Activated CD4-positive, alpha-beta T cell treated with anti-CD3 and anti-CD28 coated beads for 36 hours (primary cell): Measurements from ENCODE around the gene RPLP2. TPM values are rescaled to one million over a fixed set of nuclear protein-coding genes. Genes with fewer than 3 reads are reported as not detected.
A peak's percentile ranks its signal among the peaks of the same experiment; 100 is the strongest.

Source experiments
- ATAC-seq: fragments of 200-7000 bp; cut with Tn5 transposase; one replicate; pipeline ENCODE4 v1.10.0; 2021; ENCODE audit warnings: mild to moderate bottlenecking, moderate library complexity
- CTCF ChIA-PET: fragments of 350-600 bp; sonication (Branson Sonifier 250); formaldehyde crosslinking; loops from one replicate; lab custom pipeline; 2021; ENCODE audit warnings: antibody characterized with exemption; lab: Charles Lee
- POLR2A ChIA-PET: fragments of 350-600 bp; sonication (Branson Sonifier 250); formaldehyde crosslinking; loops from one replicate; lab custom pipeline; 2021; ENCODE audit warnings: antibody characterized with exemption, inconsistent platforms; lab: Charles Lee
- DNase-seq: peaks from one replicate; pipeline ENCODE4 v3.0.0-alpha.2; 2020
- H3K27ac Mint-ChIP-seq: one replicate; pipeline ENCODE4 v1.8.0; 2021; ENCODE audit warnings: mixed read lengths
- H3K27me3 Mint-ChIP-seq: one replicate; pipeline ENCODE4 v1.8.0; 2021; ENCODE audit warnings: mixed read lengths
- H3K36me3 Mint-ChIP-seq: one replicate; pipeline ENCODE4 v1.8.0; 2021; ENCODE audit warnings: low read depth, mixed read lengths
- H3K4me1 Mint-ChIP-seq: one replicate; pipeline ENCODE4 v1.8.0; 2021; ENCODE audit warnings: mixed read lengths
- H3K4me3 Mint-ChIP-seq: one replicate; pipeline ENCODE4 v1.8.0; 2021; ENCODE audit warnings: mild to moderate bottlenecking, moderate library complexity, mixed read lengths
- H3K9me3 Mint-ChIP-seq: one replicate; pipeline ENCODE4 v1.8.0; 2021; ENCODE audit warnings: low read depth, mixed read lengths
- intact Hi-C, 2 experiments: fragments of 100-400 bp; cut with DNase I in 1 of 2; cut with micrococcal nuclease in 1 of 2; formaldehyde crosslinking; loops; one replicate each; pipeline versions ENCODE4 v1.14.2 to v1.15.1; 2022 to 2024; cut with DNase I, micrococcal nuclease
- total RNA-seq, 2 experiments: library from RNA; stranded (reverse); gene quantifications; one replicate each; pipeline ENCODE4 v1.2.3, GENCODE V29; 2021

RPLP2 gene
- total RNA-seq, 2 experiments from 2014 or later = 2,132 to 3,230 TPM

- peaks cover 7% of the 10 kb centered on the region for H3K36me3 Mint-ChIP-seq
Measured at GRCh38 chr11:842370-843002, 32.7 kb downstream of the RPLP2 start, which contains the start of the genes POLR2L and TSPAN4. POLR2L (minus strand) TSS chr11:842529; CDS start chr11:842508, 21 bp downstream. TSPAN4 (plus strand) TSS chr11:842852; CDS start chr11:850305, 7,453 bp downstream.

GRCh38 chr11:843086-843734 lies 33.4 kb downstream of the RPLP2 start:
- peaks cover 4% of the 10 kb centered on the region for H3K27me3 Mint-ChIP-seq
- ATAC-seq (no peak), DNase-seq (peak; percentile 37)
- no peaks in the 10 kb centered on the region for H3K9me3 Mint-ChIP-seq
- intact Hi-C loops = loop anchor here (2.0 to 10.0 kb wide), 4 partner anchors 34 to 922 kb away; partner anchors contain the start of genes BRSK2 (in 1 of the 2), CTSD (in 1 of the 2) and RPLP2 (in 1 of the 2)
- peak overlapping the region; percentile 65 for H3K4me3 Mint-ChIP-seq
- peaks cover 7% of the 10 kb centered on the region for H3K36me3 Mint-ChIP-seq
- CTCF ChIA-PET = interaction anchor here (0.6 to 1.2 kb wide), 2 partner anchors 18 to 90 kb away, joined by 3 read pairs; no protein-coding TSS in a partner anchor
- no peak overlapping the region for H3K27ac Mint-ChIP-seq
- H3K4me1 Mint-ChIP-seq = peaks cover 22% of the 10 kb centered on the region
- POLR2A ChIA-PET = interaction anchor here (0.6 to 0.9 kb wide), 3 partner anchors 23 to 1857 kb away, joined by 4 to 8 read pairs (median 5); partner anchors contain the start of gene KCNQ1OT1

More at GRCh38 chr11:842370-843002, 32.7 kb downstream of the RPLP2 start, which contains the start of the genes POLR2L and TSPAN4:
- intact Hi-C loops = loop anchor here (1.0 to 10.0 kb wide), 13 partner anchors 9 to 922 kb away; partner anchors contain the start of genes RPLP2 (in 2 of the 2), AP2A2 (in 1 of the 2), BRSK2 (in 1 of the 2) and CHID1 (in 1 of the 2)
- ChIA-PET POLR2A (interaction anchor here (0.9 to 1.0 kb wide), 2 partner anchors 9 to 22 kb away, joined by 3 to 4 read pairs; no protein-coding TSS in a partner anchor), CTCF (interaction anchor here (1.2 kb wide), 1 partner anchor 17 kb away, joined by 3 read pairs; no protein-coding TSS in a partner anchor)
- Mint-ChIP-seq H3K9me3 (no peaks in the 10 kb centered on the region), H3K4me3 (peak within 1 kb of the TSS; percentile 84), H3K27ac (peak within 1 kb of the TSS; percentile 87), H3K4me1 (peaks cover 22% of the 10 kb centered on the region), H3K27me3 (peaks cover 4% of the 10 kb centered on the region)
- ATAC-seq (peak; percentile 80), DNase-seq (peak; percentile 94)

GRCh38 chr11:843818-844692 lies 34.3 kb downstream of the RPLP2 start:
- peaks cover 4% of the 10 kb centered on the region for H3K27me3 Mint-ChIP-seq
- ChIA-PET CTCF (interaction anchor here (1.2 kb wide), 1 partner anchor 19 kb away, joined by 3 read pairs; no protein-coding TSS in a partner anchor), POLR2A (no interaction called here)
- H3K36me3 Mint-ChIP-seq = peaks cover 7% of the 10 kb centered on the region
- peak overlapping the region; percentile 65 for H3K4me3 Mint-ChIP-seq
- no peak overlapping the region for H3K27ac Mint-ChIP-seq
- H3K9me3 Mint-ChIP-seq = no peaks in the 10 kb centered on the region
- DNase-seq (peak; percentile 36), ATAC-seq (no peak)
- intact Hi-C loops = loop anchor here (2.0 to 10.0 kb wide), 4 partner anchors 35 to 921 kb away; partner anchors contain the start of genes BRSK2 (in 1 of the 2), CTSD (in 1 of the 2) and RPLP2 (in 1 of the 2)
- H3K4me1 Mint-ChIP-seq = peaks cover 27% of the 10 kb centered on the region

GRCh38 chr11:844693-845644 lies 35.2 kb downstream of the RPLP2 start:
- no peak overlapping the region for H3K4me3 Mint-ChIP-seq
- ChIA-PET CTCF (interaction anchor here (0.7 kb wide), 1 partner anchor 80 kb away, joined by 3 read pairs; no protein-coding TSS in a partner anchor), POLR2A (no interaction called here)
- H3K9me3 Mint-ChIP-seq = no peaks in the 10 kb centered on the region
- intact Hi-C loops = loop anchor here (5.0 to 10.0 kb wide), 5 partner anchors 67 to 920 kb away; partner anchors contain the start of genes BRSK2 (in 1 of the 2), CHID1 (in 1 of the 2) and CTSD (in 1 of the 2)
- no peak overlapping the region for H3K27ac Mint-ChIP-seq
- peaks cover 6% of the 10 kb centered on the region for H3K36me3 Mint-ChIP-seq
- H3K27me3 Mint-ChIP-seq = peaks cover 4% of the 10 kb centered on the region
- ATAC-seq = no peak
- peaks cover 30% of the 10 kb centered on the region for H3K4me1 Mint-ChIP-seq
- DNase-seq = peak; percentile 49

- no peak for DNase-seq
- Mint-ChIP-seq H3K27me3 (peaks cover 4% of the 10 kb centered on the region), H3K36me3 (no peaks in the 10 kb centered on the region), H3K4me3 (no peak overlapping the region), H3K4me1 (peaks cover 20% of the 10 kb centered on the region), H3K9me3 (no peaks in the 10 kb centered on the region), H3K27ac (no peak overlapping the region)
- POLR2A ChIA-PET = no interaction called here
- no peak for ATAC-seq
- CTCF ChIA-PET = interaction anchor here (0.7 kb wide), 1 partner anchor 79 kb away, joined by 3 read pairs; no protein-coding TSS in a partner anchor
- intact Hi-C loops = loop anchor here (5.0 to 10.0 kb wide), 5 partner anchors 66 to 919 kb away; partner anchors contain the start of genes BRSK2 (in 1 of the 2), CHID1 (in 1 of the 2) and CTSD (in 1 of the 2)
Measured at GRCh38 chr11:845872-846495, 36.2 kb downstream of the RPLP2 start.

- Mint-ChIP-seq H3K4me1 (peaks cover 15% of the 10 kb centered on the region), H3K4me3 (no peak overlapping the region), H3K27me3 (peaks cover 4% of the 10 kb centered on the region), H3K36me3 (no peaks in the 10 kb centered on the region), H3K9me3 (no peaks in the 10 kb centered on the region), H3K27ac (no peak overlapping the region)
- intact Hi-C loops = loop anchor here (5.0 to 10.0 kb wide), 5 partner anchors 66 to 918 kb away; partner anchors contain the start of genes BRSK2 (in 1 of the 2), CHID1 (in 1 of the 2) and CTSD (in 1 of the 2)
- DNase-seq = no peak
- CTCF ChIA-PET = interaction anchor here (0.6 kb wide), 1 partner anchor 102 kb away, joined by 3 read pairs; no protein-coding TSS in a partner anchor
- POLR2A ChIA-PET = no interaction called here
- ATAC-seq = no peak
Measured at GRCh38 chr11:846496-847098, 36.8 kb downstream of the RPLP2 start.

GRCh38 chr11:847876-848275 lies 38.1 kb downstream of the RPLP2 start:
- H3K36me3 Mint-ChIP-seq = no peaks in the 10 kb centered on the region
- intact Hi-C loops = loop anchor here (1.0 to 10.0 kb wide), 7 partner anchors 62 to 917 kb away; partner anchors contain the start of genes CHID1 (in 2 of the 2), BRSK2 (in 1 of the 2) and CTSD (in 1 of the 2)
- DNase-seq = no peak
- ATAC-seq = no peak
- no peak overlapping the region for H3K4me3 Mint-ChIP-seq
- H3K4me1 Mint-ChIP-seq = peaks cover 15% of the 10 kb centered on the region
- ChIA-PET CTCF (interaction anchor here (0.6 to 2.0 kb wide), 8 partner anchors 8 to 218 kb away, joined by 3 to 8 read pairs (median 4); partner anchors contain the start of genes CD151 and PNPLA2), POLR2A (no interaction called here)
- no peaks in the 10 kb centered on the region for H3K9me3 Mint-ChIP-seq
- H3K27me3 Mint-ChIP-seq = peaks cover 4% of the 10 kb centered on the region
- no peak overlapping the region for H3K27ac Mint-ChIP-seq

GRCh38 chr11:848380-848931 lies 38.7 kb downstream of the RPLP2 start:
- POLR2A ChIA-PET = no interaction called here
- intact Hi-C loops = loop anchor here (1.0 to 10.0 kb wide), 7 partner anchors 62 to 916 kb away; partner anchors contain the start of genes CHID1 (in 2 of the 2), BRSK2 (in 1 of the 2) and CTSD (in 1 of the 2)
- peaks cover 2% of the 10 kb centered on the region for H3K27me3 Mint-ChIP-seq
- peak; percentile 81 for DNase-seq
- H3K27ac Mint-ChIP-seq = no peak overlapping the region
- no peaks in the 10 kb centered on the region for H3K36me3 Mint-ChIP-seq
- peak; percentile 68 for ATAC-seq
- no peaks in the 10 kb centered on the region for H3K9me3 Mint-ChIP-seq
- H3K4me3 Mint-ChIP-seq = peak overlapping the region; percentile 62
- peaks cover 13% of the 10 kb centered on the region for H3K4me1 Mint-ChIP-seq
- CTCF ChIA-PET = interaction anchor here (0.7 to 2.0 kb wide), 8 partner anchors 8 to 206 kb away, joined by 3 to 8 read pairs (median 4); partner anchors contain the start of genes CD151 and PNPLA2
